Lower leg skin (tissue), 3 donors: Measurements from ENCODE around the gene MAMDC2.

Experiments
- CTCF ChIP-seq, 3 donors: fragments of 450-650 bp; IDR thresholded peaks; one replicate each; pipeline ENCODE4 v1.5.1; 2016; ENCODE audit warnings: antibody characterized with exemption in 3 of 3, mild to moderate bottlenecking in 3 of 3, moderate library complexity in 2 of 3
- POLR2A ChIP-seq, 2 donors: fragments of 450-650 bp; IDR thresholded peaks; one replicate each; pipeline ENCODE4 v1.6.1; 2016 to 2017; ENCODE audit warnings: antibody characterized with exemption in 2 of 2, mild to moderate bottlenecking in 1 of 2, moderate library complexity in 1 of 2

DNA sequence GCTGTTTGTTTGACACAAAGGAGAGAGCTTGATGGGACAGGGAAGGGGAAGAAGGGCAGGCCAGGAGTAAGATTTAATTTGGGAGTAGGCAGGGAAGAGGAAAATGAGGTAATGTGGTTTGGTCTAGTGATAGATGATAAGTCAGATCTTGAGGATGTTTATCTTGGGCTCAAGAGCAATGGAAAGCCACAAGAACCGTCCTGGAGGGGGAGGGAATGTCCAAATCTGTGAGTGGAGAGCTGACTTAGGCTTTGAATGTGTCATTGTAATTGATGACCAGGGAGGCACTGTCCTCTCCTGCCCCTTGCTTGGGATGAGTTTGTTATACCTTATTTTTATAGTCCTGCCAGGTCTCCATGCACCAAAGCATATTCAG is 37.5 kb downstream of the MAMDC2 start:
- TF ChIP-seq POLR2A (IDR thresholded peaks at IDR 0.05): no peak
- no peak for TF ChIP-seq CTCF (IDR thresholded peaks at IDR 0.05)
